Stimulated activated CD4-positive, alpha-beta T cell treated with anti-CD3 and anti-CD28 coated beads, Interleukin-1b, Interleukin-23, amount 100 ng/mL, for 1 hour (primary cell): ENCODE measurements around the gene GDPD1.

Experiments
- DNase-seq, 2 donors: peaks; one replicate each; pipeline ENCODE4 v3.0.0-alpha.2; 2020; ENCODE audit warnings: low read depth in 2 of 2

Gene GDPD1

GRCh38 chr17:59315866-59316265 is 95.6 kb downstream of the GDPD1 start:
- DNase-seq = no peak
